Pancreas (tissue), 10 donors: ENCODE results near the gene DUSP23. TPM values are rescaled to one million over a fixed set of nuclear protein-coding genes. Genes with fewer than 3 reads are reported as not detected.

Source experiments
- ATAC-seq, 4 donors: fragments of 200-7000 bp; cut with Tn5 transposase; one replicate each; pipeline versions ENCODE4 v1.8.0 to v1.9.1; 2020; ENCODE audit warnings: mild to moderate bottlenecking in 4 of 4, moderate library complexity in 4 of 4
- DNase-seq, 6 donors: peaks; one replicate each; pipeline ENCODE4 v3.0.0-alpha.2; 2020
- FAIRE-seq: peaks from 2 replicates; lab custom pipeline; 2012; peaks lifted over from hg19 to GRCh38; lab: Jason Lieb, UNC
- H3K27ac ChIP-seq, 4 donors: fragments of 200-600 bp; sonication (generic); 1 replicate in 3 of 4; 2 replicates in 1 of 4; pipeline versions ENCODE4 v1.5.0 to v1.8.0; 2020
- H3K27me3 ChIP-seq, 4 donors: fragments of 200-600 bp; one replicate each; pipeline ENCODE4 v1.8.0; 2021
- H3K36me3 ChIP-seq, 3 donors: fragments of 200-600 bp; sonication (generic) in 1 of 3; one replicate each; pipeline versions ENCODE4 v1.5.0 to v1.8.0; 2020 to 2021
- H3K4me1 ChIP-seq, 3 donors: fragments of 200-600 bp; one replicate each; pipeline ENCODE4 v1.8.0; 2021
- H3K4me3 ChIP-seq, 4 donors: fragments of 200-600 bp; sonication (generic) in 2 of 4; one replicate each; pipeline versions ENCODE4 v1.5.0 to v1.8.0; 2020 to 2021
- H3K9me3 ChIP-seq, 4 donors: fragments of 200-600 bp; one replicate each; pipeline ENCODE4 v1.8.0; 2021
- WGBS, 2 donors: extraction: QIAGEN DNeasy Blood & Tissue Kit; methylation state at CpG; one replicate each; pipeline ENCODE4 v1.1.7; 2013; 5-methylcytosine and 5-hydroxymethylcytosine counted together
- intact Hi-C, 3 donors: fragments of 100-400 bp; cut with DNase I; formaldehyde crosslinking; loops; one replicate each; pipeline versions ENCODE4 v1.11.1 to v1.14.2; 2022
- polyA plus RNA-seq, 2 donors: library from polyadenylated mRNA; stranded (reverse); fragments of 200-250 nt; gene quantifications; one replicate each; pipeline ENCODE4 v1.2.3, GENCODE V29; 2013
- total RNA-seq, 6 donors: library from RNA; stranded (reverse); fragmentation: NEBNext Ultra II Directional in 4 of 6; extraction: Animal tissue kit (Norgen Biotek cat#: 25700) in 4 of 6; gene quantifications; one replicate each; pipeline versions ENCODE4 v1.2.1 to v1.2.4, GENCODE V29; 2021 to 2023
- TF ChIP-seq, protein P1 (sequence below), 4 donors: fragments of 200-600 bp; sonication (generic) in 3 of 4; IDR thresholded peaks; one replicate each; pipeline versions ENCODE4 v1.5.0 to v1.8.0; 2021; ENCODE audit warnings: antibody characterized with exemption in 4 of 4
- donor health status: healthy with polysubstance abuse.
- donor health status: DM: no; HTN: no; CAD: no; lungs with moderate emphysema.
- donor health status: DM: no; HTN: no; CAD: no.
- donor health status: control.
- donor health status: control.
- donor health status: Bipolar disorder and iron deficiency.
- donor health status: DM: yes; HTN: yes; CAD: no.
- donor health status: DM: no; HTN: no; CAD: no.
- donor health status: DM: no; HTN: no; CAD: no.
- donor health status: DM: yes; HTN: yes; CAD: no.

Gene DUSP23
- total RNA-seq: 10 to 100 TPM; 13.9 to 38.4 (median 20.2) TPM
- 10 to 100 TPM; 53.6 to 77.9 TPM for polyA plus RNA-seq

GRCh38 chr1:159780583-159781582 lies at the start of gene DUSP23:
TSS of gene DUSP23 (plus strand) at chr1:159780962. CDS start at chr1:159781101, 139 bp downstream.
- Histone ChIP-seq H3K36me3 (no peaks in the 10 kb centered on the region), H3K27me3 (no peaks in the 10 kb centered on the region), H3K27ac (peak within 1 kb of the TSS; percentile 62 to 81 (median 78)), H3K9me3 (no peaks in the 10 kb centered on the region), H3K4me1 (peaks cover 0 to 10% (median 0%) of the 10 kb centered on the region in 3 donors), H3K4me3 (peak within 1 kb of the TSS; percentile 58 to 93 (median 82))
- peak; percentile 95 to 98 (median 98) for ATAC-seq
- WGBS, 2 donors: 1% methylated on average over 75 to 88 of the region's 88 CpGs
- TF ChIP-seq, protein P1, sequence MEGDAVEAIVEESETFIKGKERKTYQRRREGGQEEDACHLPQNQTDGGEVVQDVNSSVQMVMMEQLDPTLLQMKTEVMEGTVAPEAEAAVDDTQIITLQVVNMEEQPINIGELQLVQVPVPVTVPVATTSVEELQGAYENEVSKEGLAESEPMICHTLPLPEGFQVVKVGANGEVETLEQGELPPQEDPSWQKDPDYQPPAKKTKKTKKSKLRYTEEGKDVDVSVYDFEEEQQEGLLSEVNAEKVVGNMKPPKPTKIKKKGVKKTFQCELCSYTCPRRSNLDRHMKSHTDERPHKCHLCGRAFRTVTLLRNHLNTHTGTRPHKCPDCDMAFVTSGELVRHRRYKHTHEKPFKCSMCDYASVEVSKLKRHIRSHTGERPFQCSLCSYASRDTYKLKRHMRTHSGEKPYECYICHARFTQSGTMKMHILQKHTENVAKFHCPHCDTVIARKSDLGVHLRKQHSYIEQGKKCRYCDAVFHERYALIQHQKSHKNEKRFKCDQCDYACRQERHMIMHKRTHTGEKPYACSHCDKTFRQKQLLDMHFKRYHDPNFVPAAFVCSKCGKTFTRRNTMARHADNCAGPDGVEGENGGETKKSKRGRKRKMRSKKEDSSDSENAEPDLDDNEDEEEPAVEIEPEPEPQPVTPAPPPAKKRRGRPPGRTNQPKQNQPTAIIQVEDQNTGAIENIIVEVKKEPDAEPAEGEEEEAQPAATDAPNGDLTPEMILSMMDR (IDR thresholded peaks at IDR 0.05): peak; percentile 86 to 93 (median 88)
- intact Hi-C loops: no loop called here
- peak; percentile 96 to 99 (median 98) for DNase-seq
- FAIRE-seq: peak; percentile 98

GRCh38 chr1:159737238-159737916 lies 43.4 kb upstream of the DUSP23 start:
- TF ChIP-seq, protein P1 (IDR thresholded peaks at IDR 0.05): no peak
- no peaks in the 10 kb centered on the region for H3K36me3 ChIP-seq
- H3K27ac ChIP-seq: no peak overlapping the region
- H3K9me3 ChIP-seq: no peaks in the 10 kb centered on the region
- intact Hi-C loops: no loop called here
- FAIRE-seq (no peak), DNase-seq (no peak), ATAC-seq (no peak)
- no peaks in the 10 kb centered on the region for H3K4me1 ChIP-seq
- no peaks in the 10 kb centered on the region for H3K27me3 ChIP-seq
- no peak overlapping the region for H3K4me3 ChIP-seq
- WGBS, 2 donors: 72 to 73% methylated on average over 4 of the region's 4 CpGs

GRCh38 chr1:159743651-159744410 lies 36.9 kb upstream of the DUSP23 start:
- Histone ChIP-seq H3K9me3 (no peaks in the 10 kb centered on the region), H3K4me3 (no peak overlapping the region), H3K27me3 (no peaks in the 10 kb centered on the region), H3K36me3 (no peaks in the 10 kb centered on the region), H3K4me1 (no peaks in the 10 kb centered on the region), H3K27ac (no peak overlapping the region)
- WGBS, 2 donors: 68 to 76% methylated on average over 5 of the region's 5 CpGs
- no peak for DNase-seq
- TF ChIP-seq, protein P1 (IDR thresholded peaks at IDR 0.05): no peak
- no peak for ATAC-seq
- intact Hi-C loops: no loop called here
- no peak for FAIRE-seq

DNA sequence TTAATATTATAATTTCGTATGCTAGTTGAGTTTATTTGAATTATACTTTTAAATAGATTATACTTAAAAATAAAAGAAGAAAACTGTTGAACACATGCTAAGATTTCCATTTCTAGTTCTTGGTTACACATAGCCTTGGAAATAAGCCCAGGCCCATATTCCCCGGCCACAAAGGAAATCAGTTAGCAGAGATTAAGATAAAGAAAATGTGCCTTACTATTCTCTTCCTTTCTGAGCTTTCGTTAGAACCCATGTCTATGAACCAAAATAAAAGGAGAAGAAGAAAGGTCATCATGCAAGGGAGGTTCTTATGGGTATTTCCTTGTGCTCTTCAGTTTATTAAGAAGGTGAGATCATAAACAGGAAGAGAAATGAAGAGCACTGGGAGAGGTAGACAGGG lies 34.1 kb upstream of the DUSP23 start:
- peak in 1 of 4 donors; percentile 20 for ATAC-seq

More for the DNA sequence above, 34.1 kb upstream of the DUSP23 start:
- Histone ChIP-seq H3K9me3 (no peaks in the 10 kb centered on the region), H3K36me3 (no peaks in the 10 kb centered on the region), H3K4me1 (peaks cover 0 to 5% (median 2%) of the 10 kb centered on the region in 3 donors), H3K4me3 (no peak overlapping the region), H3K27me3 (no peaks in the 10 kb centered on the region), H3K27ac (no peak overlapping the region)
- intact Hi-C loops: no loop called here
- FAIRE-seq (no peak), DNase-seq (no peak)
- TF ChIP-seq, protein P1 (IDR thresholded peaks at IDR 0.05): no peak
- 44 to 51% methylated on average over 3 of the region's 3 CpGs for WGBS, 2 donors
